K562 (cell line): ENCODE measurements around the gene NEK1. TPM values are rescaled to one million over a fixed set of nuclear protein-coding genes. Genes with fewer than 3 reads are reported as not detected.

Source experiments
- ETV5 ChIP-seq: sonication (generic); formaldehyde crosslinking; IDR thresholded peaks from 2 replicates; pipeline ENCODE4 v1.4.0; 2020; ENCODE audit warnings: low read depth, mild to moderate bottlenecking, missing genetic modification reagents
- GABPA ChIP-seq: fragments of 200-800 bp; sonication (Bioruptor generic); conservative IDR thresholded peaks from 2 replicates; pipeline ENCODE4 v1.6.1; 2016; ENCODE audit warnings: low read depth, missing genetic modification characterization, missing compliant biosample characterization
- RAD21 ChIP-seq, 2 experiments: fragments of 250-450 bp in 1 of 2; fragments of 450-650 bp in 1 of 2; sonication (Bioruptor Pico) in 1 of 2; formaldehyde crosslinking in 1 of 2; IDR thresholded peaks in 1 of 2; conservative IDR thresholded peaks in 1 of 2; 2 replicates each; pipeline versions ENCODE4 v1.4.0 to v1.8.0; 2020 to 2022; ENCODE audit warnings: mild to moderate bottlenecking in 2 of 2, moderate library complexity in 1 of 2
- RBM25 ChIP-seq: fragments of 200-400 bp; formaldehyde crosslinking; IDR thresholded peaks from 2 replicates; pipeline ENCODE4 v1.6.1; 2018; ENCODE audit warnings: low read length, low read depth, moderate library complexity; ENCODE audit not compliant: severe bottlenecking
- RFX5 ChIP-seq: IDR thresholded peaks from 2 replicates; pipeline ENCODE4 v1.6.1; 2011; ENCODE audit warnings: low read depth, mild to moderate bottlenecking, improper control_type of control experiment, low read length
- SIX5 ChIP-seq, 2 experiments: IDR thresholded peaks; 2 replicates each; pipeline ENCODE4 v1.6.1; 2011; ENCODE audit warnings: low read length in 2 of 2, borderline replicate concordance in 1 of 2, low read depth in 1 of 2, mild to moderate bottlenecking in 1 of 2, moderate library complexity in 1 of 2; ENCODE audit not compliant: insufficient read depth in 1 of 2
- SLC30A9 ChIP-seq: fragments of 250-450 bp; sonication (Bioruptor Pico); IDR thresholded peaks from 2 replicates; pipeline ENCODE4 v1.8.0; 2022; ENCODE audit warnings: mild to moderate bottlenecking, moderate library complexity
- SMARCE1 ChIP-seq: fragments of 450-650 bp; IDR thresholded peaks from 2 replicates; pipeline ENCODE4 v1.7.1; 2016; ENCODE audit warnings: mild to moderate bottlenecking
- TRIM24 ChIP-seq, 2 experiments: fragments of 450-650 bp; IDR thresholded peaks; 2 replicates each; pipeline ENCODE4 v1.6.1; 2016
- ZNF175 ChIP-seq: fragments of 200-800 bp; sonication (Bioruptor generic); IDR thresholded peaks from 2 replicates; pipeline ENCODE4 v1.6.1; 2016; ENCODE audit warnings: low read depth, mild to moderate bottlenecking, missing genetic modification characterization, missing compliant biosample characterization
- ZNF318 ChIP-seq, 2 experiments: fragments of 450-650 bp; IDR thresholded peaks; 2 replicates each; pipeline ENCODE4 v1.6.1; 2016; ENCODE audit warnings: mild to moderate bottlenecking in 2 of 2, borderline replicate concordance in 1 of 2, low read depth in 1 of 2, moderate library complexity in 1 of 2
- ZNF518B ChIP-seq: fragments of 250-450 bp; sonication (Bioruptor Pico); IDR thresholded peaks from 2 replicates; pipeline ENCODE4 v1.5.0; 2021; ENCODE audit warnings: mild to moderate bottlenecking, moderate library complexity
- ZNF655 ChIP-seq: fragments of 250-450 bp; sonication (Bioruptor Pico); IDR thresholded peaks from 2 replicates; pipeline ENCODE4 v1.5.0; 2021
- ZNF77 ChIP-seq: fragments of 250-450 bp; sonication (Bioruptor Pico); IDR thresholded peaks from 2 replicates; pipeline ENCODE4 v1.5.0; 2020
- polyA plus RNA-seq, 8 experiments: library from polyadenylated mRNA; depleted of rRNA in 4 of 8; stranded (reverse) in 5 of 8; unstranded in 3 of 8; fragments of >200 nt; fragmentation: Nextera tagmentation in 2 of 8; fragmentation: Illumina TruSeq in 1 of 8; extraction: Ambion mirVana in 2 of 8; extraction: Trizol in 1 of 8; gene quantifications; 2 replicates each; pipeline versions ENCODE4 v1.2.1 to v1.2.3, GENCODE V29; 2011 to 2014; ENCODE audit warnings: inconsistent platforms in 1 of 8, missing spikeins in 1 of 8
- total RNA-seq, 7 experiments: library from RNA; depleted of rRNA in 6 of 7; stranded (reverse); fragments of >200 nt in 6 of 7; fragmentation: Illumina TruSeq in 2 of 7; extraction: Trizol in 2 of 7; gene quantifications; 2 replicates each; pipeline versions ENCODE4 v1.2.1 to v1.2.3, GENCODE V29; 2011 to 2021; ENCODE audit warnings: low replicate concordance in 1 of 7

Gene NEK1
- total and polyA plus RNA-seq, 9 of the 15 experiments (the other 6 are each of a cell fraction or from before 2014, with no cell fraction given): 6.2 to 15.7 (median 10.3) TPM

GRCh38 chr4:169604131-169604900, 8.1 kb downstream of the NEK1 start (continued):
- TF ChIP-seq ZNF518B (CRISPR knock-in tag) (no peak), ZNF318 (IDR thresholded peaks at IDR 0.05; ENCODE audit: borderline replicate concordance in 1 of 2, low read depth in 1 of 2) (no peak), RBM25 (no peak), TRIM24 (IDR thresholded peaks at IDR 0.05) (no peak; a peak in 1 of 4 replicates), ETV5 (CRISPR knock-in tag) (no peak), RAD21 (CRISPR knock-in tag; conservative IDR thresholded peaks at IDR 0.05 in 1 of 2, IDR thresholded peaks at IDR 0.05 in 1 of 2) (no peak), ZNF77 (no peak), ZNF655 (no peak), GABPA (tag) (no peak), SLC30A9 (no peak), ZNF175 (CRISPR knock-in tag) (no peak), RFX5 (no peak), SMARCE1 (peak; percentile 96), SIX5 (IDR thresholded peaks at IDR 0.05; ENCODE audit: borderline replicate concordance in 1 of 2, insufficient read depth in 1 of 2, low read depth in 1 of 2, low read length in 2 of 2) (no peak)
